Retinal pigment epithelial cell (primary cell): Measurements from ENCODE around the gene GPR137.

ENCODE experiments used
- DNase-seq: peaks from one replicate; pipeline ENCODE4 v3.0.0-alpha.2; 2010; ENCODE audit warnings: low read depth
- H3K4me3 ChIP-seq: 2 replicates; pipeline ENCODE4 v1.5.1; 2011; ENCODE audit warnings: mild to moderate bottlenecking, low read length, control low read depth, moderate library complexity
- TF ChIP-seq, protein P1 (sequence below): conservative IDR thresholded peaks from 2 replicates; pipeline ENCODE4 v1.5.1; 2011; ENCODE audit warnings: low read depth, low read length, control low read depth, inconsistent platforms

The GPR137 gene

DNA sequence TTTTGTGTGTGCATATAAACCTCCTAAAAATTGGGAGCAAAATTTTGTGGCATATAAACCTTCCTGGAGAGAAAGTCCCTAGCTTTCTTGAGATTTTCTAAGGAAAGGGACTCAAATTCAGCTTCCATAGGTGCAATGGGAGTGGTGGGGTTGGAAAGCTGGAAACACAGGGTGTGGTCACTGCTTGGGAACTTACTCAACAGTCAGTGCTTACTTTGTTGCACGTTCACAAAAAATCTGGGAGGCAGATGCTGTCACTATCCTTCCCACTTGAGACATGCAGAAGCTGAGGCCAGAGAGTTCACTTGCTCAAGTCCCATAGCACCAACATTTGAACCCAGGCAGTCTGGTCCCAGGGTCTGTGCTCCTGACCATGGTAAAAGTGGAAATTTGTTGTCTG lies 10.6 kb downstream of the GPR137 start:
- DNase-seq, result no peak
- TF ChIP-seq, protein P1, sequence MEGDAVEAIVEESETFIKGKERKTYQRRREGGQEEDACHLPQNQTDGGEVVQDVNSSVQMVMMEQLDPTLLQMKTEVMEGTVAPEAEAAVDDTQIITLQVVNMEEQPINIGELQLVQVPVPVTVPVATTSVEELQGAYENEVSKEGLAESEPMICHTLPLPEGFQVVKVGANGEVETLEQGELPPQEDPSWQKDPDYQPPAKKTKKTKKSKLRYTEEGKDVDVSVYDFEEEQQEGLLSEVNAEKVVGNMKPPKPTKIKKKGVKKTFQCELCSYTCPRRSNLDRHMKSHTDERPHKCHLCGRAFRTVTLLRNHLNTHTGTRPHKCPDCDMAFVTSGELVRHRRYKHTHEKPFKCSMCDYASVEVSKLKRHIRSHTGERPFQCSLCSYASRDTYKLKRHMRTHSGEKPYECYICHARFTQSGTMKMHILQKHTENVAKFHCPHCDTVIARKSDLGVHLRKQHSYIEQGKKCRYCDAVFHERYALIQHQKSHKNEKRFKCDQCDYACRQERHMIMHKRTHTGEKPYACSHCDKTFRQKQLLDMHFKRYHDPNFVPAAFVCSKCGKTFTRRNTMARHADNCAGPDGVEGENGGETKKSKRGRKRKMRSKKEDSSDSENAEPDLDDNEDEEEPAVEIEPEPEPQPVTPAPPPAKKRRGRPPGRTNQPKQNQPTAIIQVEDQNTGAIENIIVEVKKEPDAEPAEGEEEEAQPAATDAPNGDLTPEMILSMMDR, result no peak

DNA sequence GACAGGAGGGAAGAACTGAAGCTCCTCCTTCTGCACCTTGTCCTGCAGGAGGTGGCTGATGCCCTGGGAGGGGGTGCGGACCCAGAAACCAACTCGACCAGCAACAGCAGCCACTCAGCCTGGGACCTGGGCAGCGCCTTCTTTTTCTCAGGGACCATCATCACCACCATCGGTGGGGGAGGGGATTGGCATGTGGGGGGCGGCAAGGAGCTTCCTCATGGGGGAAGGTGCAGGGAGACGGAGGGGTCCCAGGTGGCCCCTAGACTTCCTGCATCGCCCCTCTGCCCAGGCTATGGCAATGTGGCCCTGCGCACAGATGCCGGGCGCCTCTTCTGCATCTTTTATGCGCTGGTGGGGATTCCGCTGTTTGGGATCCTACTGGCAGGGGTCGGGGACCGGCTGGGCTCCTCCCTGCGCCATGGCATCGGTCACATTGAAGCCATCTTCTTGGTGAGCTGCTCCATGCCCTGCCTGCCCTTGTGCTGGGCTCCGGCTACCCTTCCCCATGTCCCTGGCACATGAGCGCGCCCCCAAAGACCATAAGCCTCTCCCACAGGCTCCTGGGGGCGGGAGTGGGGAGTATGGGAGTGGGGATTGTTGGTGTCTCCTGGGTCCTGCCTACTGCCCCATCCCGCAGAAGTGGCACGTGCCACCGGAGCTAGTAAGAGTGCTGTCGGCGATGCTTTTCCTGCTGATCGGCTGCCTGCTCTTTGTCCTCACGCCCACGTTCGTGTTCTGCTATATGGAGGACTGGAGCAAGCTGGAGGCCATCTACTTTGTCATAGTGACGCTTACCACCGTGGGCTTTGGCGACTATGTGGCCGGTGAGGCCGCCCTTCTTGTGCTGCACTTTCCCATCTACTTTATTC lies 11.4 kb downstream of the GPR137 start:
- H3K4me3 ChIP-seq, result no peak overlapping the region
- TF ChIP-seq, protein P1, result no peak
- no peak for DNase-seq

More for the DNA sequence above, 10.6 kb downstream of the GPR137 start:
- no peak overlapping the region for H3K4me3 ChIP-seq

DNA sequence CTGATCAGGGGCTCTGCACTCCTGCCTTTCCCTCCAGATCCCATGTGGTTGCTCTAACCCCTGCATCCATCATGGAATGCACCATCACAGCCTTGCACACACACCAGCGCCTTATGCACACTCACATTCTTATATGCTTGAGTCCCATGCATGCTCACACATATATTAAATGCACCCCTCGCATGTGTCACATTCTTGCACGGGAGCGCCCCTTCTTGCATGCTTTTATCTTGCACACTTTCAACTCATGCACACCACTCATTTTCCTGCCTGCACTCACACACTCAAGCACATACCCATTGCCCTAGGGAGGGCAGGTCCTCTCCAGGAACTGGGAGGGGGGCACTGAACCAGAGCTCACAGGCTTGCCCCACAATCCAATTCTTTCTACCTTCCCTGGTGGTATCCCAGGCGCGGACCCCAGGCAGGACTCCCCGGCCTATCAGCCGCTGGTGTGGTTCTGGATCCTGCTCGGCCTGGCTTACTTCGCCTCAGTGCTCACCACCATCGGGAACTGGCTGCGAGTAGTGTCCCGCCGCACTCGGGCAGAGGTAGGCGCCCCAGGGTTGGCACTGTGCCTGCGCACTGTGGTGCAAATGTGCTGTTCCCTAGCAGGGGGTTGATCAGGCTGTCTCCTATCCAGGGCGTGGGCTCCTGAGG lies 12.2 kb downstream of the GPR137 start:
- no peak overlapping the region for H3K4me3 ChIP-seq
- DNase-seq, result no peak
- TF ChIP-seq, protein P1, result no peak

DNA sequence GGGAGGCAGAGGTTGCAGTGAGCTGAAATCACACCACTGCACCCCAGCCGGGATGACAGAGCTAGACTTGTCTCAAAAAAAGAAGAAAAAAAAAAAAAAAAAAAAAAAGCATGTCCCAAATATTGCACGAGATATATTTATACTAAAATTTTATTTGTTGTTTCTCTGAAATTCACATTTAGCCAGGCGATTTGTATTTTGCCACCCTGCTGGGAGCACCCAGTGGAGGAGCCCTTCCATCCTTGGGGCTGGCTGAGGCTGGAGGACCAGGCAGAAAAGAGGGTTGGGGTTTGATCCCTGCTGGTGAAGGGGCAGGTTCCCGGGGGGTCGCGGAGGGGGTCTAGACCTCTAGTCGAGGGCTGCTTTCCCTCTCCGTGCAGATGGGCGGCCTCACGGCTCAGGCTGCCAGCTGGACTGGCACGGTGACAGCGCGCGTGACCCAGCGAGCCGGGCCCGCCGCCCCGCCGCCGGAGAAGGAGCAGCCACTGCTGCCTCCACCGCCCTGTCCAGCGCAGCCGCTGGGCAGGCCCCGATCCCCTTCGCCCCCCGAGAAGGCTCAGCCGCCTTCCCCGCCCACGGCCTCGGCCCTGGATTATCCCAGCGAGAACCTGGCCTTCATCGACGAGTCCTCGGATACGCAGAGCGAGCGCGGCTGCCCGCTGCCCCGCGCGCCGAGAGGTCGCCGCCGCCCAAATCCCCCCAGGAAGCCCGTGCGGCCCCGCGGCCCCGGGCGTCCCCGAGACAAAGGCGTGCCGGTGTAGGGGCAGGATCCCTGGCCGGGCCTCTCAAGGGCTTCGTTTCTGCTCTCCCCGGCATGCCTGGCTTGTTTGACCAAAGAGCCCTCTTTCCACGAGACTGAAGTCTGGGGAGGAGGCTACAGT lies 13.6 kb downstream of the GPR137 start:
- H3K4me3 ChIP-seq, result peak overlapping the region; percentile 26
- DNase-seq, result no peak
- TF ChIP-seq, protein P1, result no peak

DNA sequence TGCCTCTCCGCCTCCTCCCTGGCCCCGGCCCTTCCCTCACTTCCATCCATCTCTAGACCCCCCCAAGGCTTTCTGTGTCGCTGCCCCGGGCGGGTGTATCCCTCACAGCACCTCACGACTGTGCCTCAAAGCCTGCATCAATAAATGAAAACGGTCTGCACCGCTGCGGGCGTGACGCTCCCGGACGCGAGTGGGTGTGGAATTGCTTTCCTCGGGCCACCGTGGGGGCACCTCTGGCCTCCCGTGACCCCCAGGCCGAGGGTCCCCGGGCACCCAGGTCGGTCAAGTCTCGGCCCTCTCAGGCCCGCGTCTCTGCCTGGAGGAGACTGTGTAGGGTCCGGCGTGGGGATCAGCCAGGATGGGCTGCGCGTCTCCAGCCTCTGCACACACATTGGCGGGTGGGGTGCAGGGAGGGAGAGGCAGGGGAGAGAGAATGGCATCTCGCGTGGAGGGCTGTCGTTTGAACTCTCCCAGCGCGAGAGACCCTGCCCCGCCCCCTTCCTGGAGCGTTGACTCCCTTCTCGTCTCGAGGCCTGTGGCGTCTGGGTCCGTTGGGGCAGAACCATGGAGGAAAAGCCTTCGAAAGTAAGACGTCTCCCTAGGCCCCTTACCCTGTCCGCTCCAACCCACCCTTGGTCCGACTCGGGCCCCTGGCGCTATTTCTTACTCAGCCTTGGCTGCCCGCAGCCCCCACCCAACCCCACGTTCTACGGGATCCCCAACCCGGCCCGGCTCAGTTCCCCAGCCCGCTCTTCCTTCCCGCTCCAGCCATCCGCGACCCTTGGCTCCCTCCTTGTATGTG lies 14.4 kb downstream of the GPR137 start, which contains the start of gene CATSPERZ:
Gene CATSPERZ (plus strand): TSS at position 512 of the 802 bp plus-strand sequence. CDS start 53 bp downstream, at position 565.
- H3K4me3 ChIP-seq, result peak within 1 kb of the TSS; percentile 26
- DNase-seq, result no peak
- TF ChIP-seq, protein P1, result no peak
